Hematopoietic multipotent progenitor cell treated with erythropoietin and hydrocortisone succinate and interleukin-3 and kit ligand, for 8 days (in vitro differentiated cells): ENCODE measurements around the gene IP6K2.
"Not testable (repeated sequence)": the region's sequence is repeated elsewhere in the genome, so short reads cannot be mapped to it uniquely, and the experiment has no call there.

Source experiments
- DNase-seq: peaks from one replicate; pipeline ENCODE4 v3.0.0-alpha.2; 2015

Gene IP6K2

GRCh38 chr3:48716982-48717746 is at the start of gene IP6K2:
TSS of gene IP6K2 (minus strand) at chr3:48717221. CDS start at chr3:48695291, 21,930 bp downstream.
- peak; percentile 98 for DNase-seq

- DNase-seq = peak; percentile 31
Measured at GRCh38 chr3:48765376-48765775, 48.4 kb upstream of the IP6K2 start.

DNA sequence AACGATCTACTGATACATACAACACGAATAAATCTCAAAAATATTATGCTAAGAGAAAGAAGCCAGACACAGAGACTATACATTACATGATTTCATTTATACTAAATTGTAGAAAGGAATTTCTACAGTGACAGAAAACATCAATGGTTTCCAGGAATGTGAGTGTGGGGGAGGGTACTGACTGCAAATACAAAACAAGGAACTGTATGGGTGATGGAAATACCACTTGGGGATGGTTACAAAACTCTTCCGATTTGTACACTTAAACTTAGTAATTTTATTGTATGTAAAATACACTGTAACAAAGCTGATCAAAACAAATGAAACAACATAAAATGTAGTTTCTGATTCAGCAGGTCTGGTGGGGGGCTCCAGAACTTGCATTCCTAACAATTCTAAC is 45.8 kb upstream of the IP6K2 start:
- no peak for DNase-seq

DNA sequence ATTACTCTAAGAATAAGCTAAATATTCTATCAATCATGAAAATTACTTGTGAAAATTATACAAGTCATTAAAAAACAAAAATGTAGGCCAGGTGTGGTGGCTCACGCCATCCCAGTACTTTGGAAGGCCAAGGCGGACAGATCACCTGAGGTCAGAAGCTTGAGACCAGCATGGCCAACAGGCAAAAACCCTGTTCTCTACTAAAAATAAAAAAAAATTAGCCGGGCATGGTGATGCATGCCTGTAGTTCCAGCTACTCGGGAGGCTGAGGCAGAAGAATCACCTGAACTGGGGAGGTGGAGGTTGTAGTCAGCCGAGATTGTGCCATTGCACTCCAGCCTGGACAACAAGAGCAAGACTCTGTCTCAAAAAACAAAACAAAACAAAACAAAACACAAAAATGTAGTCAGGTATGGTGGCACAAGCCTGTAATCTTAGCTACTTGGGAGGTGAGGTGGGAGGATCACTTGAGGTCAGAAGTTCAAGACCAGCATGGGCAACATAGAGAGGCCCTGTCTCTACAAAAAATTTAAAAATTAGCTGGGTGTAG is 43.0 kb upstream of the IP6K2 start:
- not testable (repeated sequence) for DNase-seq

DNA sequence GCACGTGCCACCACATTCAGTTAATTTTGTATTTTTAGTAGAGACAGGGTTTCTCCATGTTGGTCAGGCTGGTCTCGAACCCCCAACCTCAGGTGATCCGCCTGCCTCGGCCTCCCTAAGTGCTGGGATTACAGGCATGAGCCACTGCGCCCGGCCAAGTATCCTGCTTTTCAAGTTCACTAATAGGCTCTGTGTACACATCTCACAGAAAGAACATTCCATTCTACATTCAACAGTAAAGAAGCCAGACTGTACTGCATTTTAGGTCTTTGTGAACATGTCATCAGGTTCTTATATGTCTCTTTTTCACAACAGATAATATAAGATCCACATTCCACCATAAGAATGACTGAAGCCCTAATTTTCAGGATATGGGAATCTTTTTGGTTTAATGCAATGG is 42.5 kb upstream of the IP6K2 start:
- not testable (repeated sequence) for DNase-seq

- no peak for DNase-seq
Measured at GRCh38 chr3:48759071-48759470, 42.0 kb upstream of the IP6K2 start.

DNA sequence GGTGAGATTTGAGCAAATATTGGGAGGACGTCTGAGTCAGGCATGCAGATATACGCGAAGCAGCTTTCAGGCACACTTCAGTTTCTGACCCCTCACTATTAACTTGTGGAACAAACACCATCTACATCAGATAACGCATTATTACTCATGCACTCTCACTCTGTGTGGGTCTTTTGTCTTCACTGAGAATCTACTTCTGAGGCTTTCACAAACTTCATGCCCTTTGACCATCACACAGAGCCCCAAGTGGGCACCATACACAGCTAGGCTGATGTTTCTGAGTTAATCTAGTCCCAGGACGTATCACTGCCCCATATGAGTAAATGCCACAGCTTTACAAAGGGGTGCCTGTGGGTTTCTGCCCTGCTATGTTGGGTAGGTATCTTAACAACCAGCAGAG is 39.6 kb upstream of the IP6K2 start:
- no peak for DNase-seq

GRCh38 chr3:48750856-48751255 is 33.8 kb upstream of the IP6K2 start:
- DNase-seq = no peak

DNA sequence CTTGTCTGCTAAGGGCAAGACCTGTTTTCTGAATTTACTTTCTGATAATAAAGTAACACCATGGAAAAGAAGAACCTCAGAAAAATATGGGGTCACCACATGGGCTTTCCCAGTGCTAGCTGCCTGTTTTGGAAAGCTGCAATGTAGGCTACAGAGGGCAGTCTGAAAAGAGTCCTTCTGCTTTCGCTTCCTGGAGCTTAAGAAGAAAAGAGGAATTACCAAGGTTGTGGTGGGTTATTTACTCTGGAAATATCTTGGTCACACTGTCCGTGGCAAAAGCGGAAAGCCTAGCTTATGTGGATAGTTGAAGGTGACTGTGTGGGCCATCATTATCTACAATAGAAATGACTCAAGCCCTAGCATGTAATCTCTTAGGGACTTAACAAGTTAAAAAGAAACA is 31.7 kb upstream of the IP6K2 start:
- no peak for DNase-seq

DNA sequence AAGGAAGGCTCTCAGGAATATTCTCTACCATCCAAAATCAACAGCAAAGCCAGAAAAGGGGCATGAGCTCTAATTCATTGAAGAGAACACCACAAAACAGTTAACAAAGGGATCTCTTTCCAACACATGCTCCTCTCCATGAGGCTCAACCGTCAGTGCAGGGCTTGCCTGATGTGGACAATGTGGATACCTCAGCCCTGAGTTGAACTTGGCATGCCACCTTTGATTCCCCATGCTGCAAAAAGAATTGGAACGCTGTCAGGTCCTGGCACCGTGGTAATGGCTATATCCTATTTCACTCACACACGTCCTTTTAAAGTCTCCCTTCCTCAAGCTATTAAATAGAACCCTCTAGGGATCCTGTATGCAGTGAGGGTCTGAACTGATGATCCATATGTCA is 30.7 kb upstream of the IP6K2 start:
- DNase-seq = no peak

- no peak for DNase-seq
Measured at GRCh38 chr3:48747015-48747615, 30.1 kb upstream of the IP6K2 start.

- DNase-seq = no peak
Measured at GRCh38 chr3:48743773-48744172, 26.8 kb upstream of the IP6K2 start.

DNA sequence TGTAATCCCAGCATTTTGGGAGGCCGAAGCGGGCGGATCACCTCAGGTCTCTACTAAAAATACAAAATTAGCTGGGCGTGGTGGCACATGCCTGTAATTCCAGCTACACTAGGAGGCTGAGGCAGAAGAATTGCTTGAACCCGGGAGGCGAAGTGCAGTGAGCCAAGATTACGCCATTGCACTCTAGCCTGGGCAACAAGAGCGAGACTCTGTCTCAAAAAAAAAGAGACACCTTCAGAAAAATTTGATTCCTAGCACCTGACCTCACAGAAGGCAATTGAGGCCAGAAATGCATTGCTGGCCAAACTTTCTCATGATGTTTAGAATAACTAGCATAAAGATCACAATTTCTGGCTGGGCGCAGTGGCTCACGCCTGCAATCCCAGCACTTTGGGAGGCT is 24.2 kb upstream of the IP6K2 start:
- DNase-seq = not testable (repeated sequence)

- peak; percentile 75 for DNase-seq
Measured at GRCh38 chr3:48739955-48740823, 23.2 kb upstream of the IP6K2 start.

DNA sequence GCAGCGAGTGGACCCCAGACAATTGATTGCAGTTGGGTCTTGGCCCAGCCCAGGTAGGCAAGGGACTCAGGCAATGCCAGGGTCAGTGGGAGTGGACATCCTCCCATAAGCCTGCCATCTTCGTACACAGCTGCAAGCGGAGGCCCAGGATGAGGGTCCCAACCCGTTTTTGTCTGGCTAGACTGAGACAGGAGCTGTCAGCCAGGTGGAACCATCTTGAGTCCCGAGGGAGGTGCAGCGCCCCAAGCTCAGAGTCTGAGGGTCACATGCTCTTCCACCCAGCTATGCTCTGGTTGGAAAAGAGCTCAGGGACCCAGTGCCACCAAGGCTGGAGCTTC is 22.6 kb upstream of the IP6K2 start:
- no peak for DNase-seq

GRCh38 chr3:48738926-48739616 is 22.1 kb upstream of the IP6K2 start:
- DNase-seq = no peak

DNA sequence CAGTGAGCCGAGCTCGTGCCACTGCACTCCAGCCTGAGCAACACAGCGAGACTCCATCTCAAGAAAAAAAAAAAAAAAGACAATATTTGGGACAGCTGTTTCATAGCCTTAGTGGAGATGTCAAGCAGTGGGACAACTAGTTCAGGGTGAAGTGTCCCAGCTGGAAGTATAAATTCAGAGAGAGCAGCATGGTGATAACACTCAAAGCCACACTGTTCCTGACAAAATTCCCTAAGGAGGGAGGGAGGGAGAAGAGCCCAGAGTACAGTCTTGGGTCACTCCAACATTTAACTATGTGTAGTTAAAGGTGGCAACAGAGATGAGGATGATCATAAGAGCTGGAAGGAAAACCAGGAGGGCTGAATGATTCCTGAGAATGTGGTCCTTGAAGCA is 21.1 kb upstream of the IP6K2 start:
- no peak for DNase-seq

- DNase-seq = not testable (repeated sequence)
Measured at GRCh38 chr3:48735075-48735767, 18.2 kb upstream of the IP6K2 start.

DNA sequence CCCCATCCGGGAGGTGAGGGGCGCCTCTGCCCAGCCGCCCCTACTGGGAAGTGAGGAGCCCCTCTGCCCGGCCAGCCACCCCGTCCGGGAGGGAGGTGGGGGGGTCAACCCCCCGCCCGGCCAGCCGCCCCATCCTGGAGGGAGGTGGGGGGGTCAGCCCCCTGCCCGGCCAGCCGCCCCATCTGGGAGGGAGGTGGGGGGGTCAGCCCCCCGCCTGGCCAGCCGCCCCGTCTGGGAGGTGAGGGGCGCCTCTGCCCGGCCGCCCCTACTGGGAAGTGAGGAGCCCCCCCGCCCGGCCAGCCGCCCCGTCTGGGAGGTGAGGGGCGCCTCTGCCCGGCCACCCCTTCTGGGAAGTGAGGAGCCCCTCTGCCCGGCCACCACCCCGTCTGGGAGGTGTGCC is 17.5 kb upstream of the IP6K2 start:
- not testable (repeated sequence) for DNase-seq

GRCh38 chr3:48733752-48734518 is 16.9 kb upstream of the IP6K2 start:
- DNase-seq = not testable (repeated sequence)

GRCh38 chr3:48727511-48727910 is 10.5 kb upstream of the IP6K2 start:
- DNase-seq = no peak
